Measurements from ENCODE around the gene CFAP74. TPM values are rescaled to one million over a fixed set of nuclear protein-coding genes. Genes with fewer than 3 reads are reported as not detected.

The CFAP74 gene
- polyA plus RNA-seq, 1 donor from 2014 or later: 0.22 TPM

- H3K9ac ChIP-seq (ENCODE audit: low read length): no peak overlapping the region
- no peaks in the 10 kb centered on the region for H4K20me1 ChIP-seq (ENCODE audit: insufficient read depth)
- no peaks in the 10 kb centered on the region for H3K79me2 ChIP-seq (replicated peaks; ENCODE audit: insufficient read depth, low read length)
- no peaks in the 10 kb centered on the region for H3F3A ChIP-seq (ENCODE audit: insufficient read depth, low read length, poor library complexity, severe bottlenecking)
- no peaks in the 10 kb centered on the region for H3K9me2 ChIP-seq (ENCODE audit: insufficient read depth, low read length)
- H3K4me3 ChIP-seq (ENCODE audit: low read length): no peak overlapping the region
- no peak overlapping the region for H3K27ac ChIP-seq (ENCODE audit: low read length)
- H3K4me2 ChIP-seq (ENCODE audit: low read length): no peak overlapping the region
- H3K9me3 ChIP-seq (ENCODE audit: low read length): no peaks in the 10 kb centered on the region
- no peak for TF ChIP-seq TAF1 (IDR thresholded peaks at IDR 0.05; ENCODE audit: low read depth)
- no peak for TF ChIP-seq EZH2 (IDR thresholded peaks at IDR 0.05; ENCODE audit: borderline replicate concordance, insufficient read depth, low read length, poor library complexity, severe bottlenecking)
- no peak for TF ChIP-seq SMC3 (conservative IDR thresholded peaks at IDR 0.05; ENCODE audit: poor library complexity)
- TF ChIP-seq POLR2AphosphoS5 (IDR thresholded peaks at IDR 0.05): no peak
- no peak for TF ChIP-seq CTCF (IDR thresholded peaks at IDR 0.05; ENCODE audit: poor library complexity, severe bottlenecking)
- no peak for TF ChIP-seq RAD21 (conservative IDR thresholded peaks at IDR 0.05)
- TF ChIP-seq EP300 (conservative IDR thresholded peaks at IDR 0.05; ENCODE audit: poor library complexity, severe bottlenecking): no peak
- no peak for TF ChIP-seq MXI1 (conservative IDR thresholded peaks at IDR 0.05; ENCODE audit: poor library complexity, severe bottlenecking)
- no peak for TF ChIP-seq REST (IDR thresholded peaks at IDR 0.05; ENCODE audit: borderline replicate concordance)
- no peak overlapping the region for H2AFZ ChIP-seq (ENCODE audit: low read depth, low read length)
- no peaks in the 10 kb centered on the region for H3K27me3 ChIP-seq (ENCODE audit: insufficient read depth, low read depth, low read length)
- H3K36me3 ChIP-seq (ENCODE audit: insufficient read depth, low read length): no peaks in the 10 kb centered on the region
Observed at GRCh38 chr1:1927751-1928150, 75.8 kb downstream of the CFAP74 start.

- no peak overlapping the region for H3K4me2 ChIP-seq (ENCODE audit: low read length)
- H3K27me3 ChIP-seq (ENCODE audit: insufficient read depth, low read depth, low read length): no peaks in the 10 kb centered on the region
- TF ChIP-seq MXI1 (conservative IDR thresholded peaks at IDR 0.05; ENCODE audit: poor library complexity, severe bottlenecking) (no peak), EZH2 (IDR thresholded peaks at IDR 0.05; ENCODE audit: borderline replicate concordance, insufficient read depth, low read length, poor library complexity, severe bottlenecking) (no peak), CTCF (IDR thresholded peaks at IDR 0.05; ENCODE audit: poor library complexity, severe bottlenecking) (no peak), REST (IDR thresholded peaks at IDR 0.05; ENCODE audit: borderline replicate concordance) (no peak)
- no peak overlapping the region for H3K27ac ChIP-seq (ENCODE audit: low read length)
- no peaks in the 10 kb centered on the region for H3K79me2 ChIP-seq (replicated peaks; ENCODE audit: insufficient read depth, low read length)
- H3K9me2 ChIP-seq (ENCODE audit: insufficient read depth, low read length): no peaks in the 10 kb centered on the region
- H3F3A ChIP-seq (ENCODE audit: insufficient read depth, low read length, poor library complexity, severe bottlenecking): no peaks in the 10 kb centered on the region
- no peaks in the 10 kb centered on the region for H3K9me3 ChIP-seq (ENCODE audit: low read length)
- no peak overlapping the region for H2AFZ ChIP-seq (ENCODE audit: low read depth, low read length)
- no peak overlapping the region for H3K4me3 ChIP-seq (ENCODE audit: low read length)
- H4K20me1 ChIP-seq (ENCODE audit: insufficient read depth): no peaks in the 10 kb centered on the region
- no peak overlapping the region for H3K9ac ChIP-seq (ENCODE audit: low read length)
- no peaks in the 10 kb centered on the region for H3K36me3 ChIP-seq (ENCODE audit: insufficient read depth, low read length)
Observed at GRCh38 chr1:1926886-1927660, 76.5 kb downstream of the CFAP74 start.

All from neural cell (in vitro differentiated cells).